Measurements from ENCODE around the gene GALR2.

Gene GALR2

DNA sequence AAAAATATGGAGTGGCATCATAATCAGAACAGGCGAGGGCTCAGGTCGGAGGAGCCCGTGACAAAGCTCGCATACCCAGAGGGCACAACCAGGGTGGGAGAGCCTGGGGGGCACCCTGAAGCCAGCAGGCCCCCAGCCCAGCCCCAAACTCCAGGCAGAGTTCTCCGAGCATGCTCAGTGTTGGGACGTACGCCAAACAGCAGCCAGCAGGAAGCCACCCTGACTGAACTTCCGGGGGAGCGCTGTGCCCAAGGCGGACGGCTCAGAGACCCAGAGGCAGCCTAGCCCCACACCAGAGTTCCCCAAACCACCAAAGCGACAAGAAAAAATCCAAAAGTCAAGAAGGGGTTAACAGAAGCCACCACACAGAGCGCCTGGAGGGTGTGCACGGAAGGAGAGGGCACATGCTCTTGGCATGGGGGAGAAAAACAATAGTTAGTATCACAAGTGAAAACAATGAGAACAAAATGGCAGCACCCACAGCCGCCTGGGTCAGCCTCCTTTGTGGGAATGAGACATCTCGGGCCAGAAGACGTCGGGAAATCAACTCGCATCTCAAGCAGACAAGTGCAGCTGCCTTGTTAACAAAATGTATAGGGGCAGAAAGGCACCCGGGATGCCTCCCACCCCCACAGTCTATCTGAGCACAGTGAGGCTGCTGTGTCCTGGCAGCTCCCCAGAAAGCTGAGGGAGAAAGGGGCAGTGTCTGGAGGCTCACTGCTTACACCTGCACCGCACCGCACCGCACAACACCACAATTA, 17.1 kb downstream of the GALR2 start:
- H3K27me3 ChIP-seq (ENCODE audit: insufficient read depth, low read depth, severe bottlenecking) = no peaks in the 10 kb centered on the region
- peaks cover 99% of the 10 kb centered on the region for H3K36me3 ChIP-seq
- H3K27ac ChIP-seq = no peak overlapping the region
- TF ChIP-seq, protein P1, sequence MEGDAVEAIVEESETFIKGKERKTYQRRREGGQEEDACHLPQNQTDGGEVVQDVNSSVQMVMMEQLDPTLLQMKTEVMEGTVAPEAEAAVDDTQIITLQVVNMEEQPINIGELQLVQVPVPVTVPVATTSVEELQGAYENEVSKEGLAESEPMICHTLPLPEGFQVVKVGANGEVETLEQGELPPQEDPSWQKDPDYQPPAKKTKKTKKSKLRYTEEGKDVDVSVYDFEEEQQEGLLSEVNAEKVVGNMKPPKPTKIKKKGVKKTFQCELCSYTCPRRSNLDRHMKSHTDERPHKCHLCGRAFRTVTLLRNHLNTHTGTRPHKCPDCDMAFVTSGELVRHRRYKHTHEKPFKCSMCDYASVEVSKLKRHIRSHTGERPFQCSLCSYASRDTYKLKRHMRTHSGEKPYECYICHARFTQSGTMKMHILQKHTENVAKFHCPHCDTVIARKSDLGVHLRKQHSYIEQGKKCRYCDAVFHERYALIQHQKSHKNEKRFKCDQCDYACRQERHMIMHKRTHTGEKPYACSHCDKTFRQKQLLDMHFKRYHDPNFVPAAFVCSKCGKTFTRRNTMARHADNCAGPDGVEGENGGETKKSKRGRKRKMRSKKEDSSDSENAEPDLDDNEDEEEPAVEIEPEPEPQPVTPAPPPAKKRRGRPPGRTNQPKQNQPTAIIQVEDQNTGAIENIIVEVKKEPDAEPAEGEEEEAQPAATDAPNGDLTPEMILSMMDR (IDR thresholded peaks at IDR 0.05; ENCODE audit: low read depth, low read length) = no peak
- DNase-seq = no peak
- no peak overlapping the region for H3K4me3 ChIP-seq (ENCODE audit: low read depth, low read length)
- H3K9me3 ChIP-seq (ENCODE audit: severe bottlenecking) = no peaks in the 10 kb centered on the region

DNA sequence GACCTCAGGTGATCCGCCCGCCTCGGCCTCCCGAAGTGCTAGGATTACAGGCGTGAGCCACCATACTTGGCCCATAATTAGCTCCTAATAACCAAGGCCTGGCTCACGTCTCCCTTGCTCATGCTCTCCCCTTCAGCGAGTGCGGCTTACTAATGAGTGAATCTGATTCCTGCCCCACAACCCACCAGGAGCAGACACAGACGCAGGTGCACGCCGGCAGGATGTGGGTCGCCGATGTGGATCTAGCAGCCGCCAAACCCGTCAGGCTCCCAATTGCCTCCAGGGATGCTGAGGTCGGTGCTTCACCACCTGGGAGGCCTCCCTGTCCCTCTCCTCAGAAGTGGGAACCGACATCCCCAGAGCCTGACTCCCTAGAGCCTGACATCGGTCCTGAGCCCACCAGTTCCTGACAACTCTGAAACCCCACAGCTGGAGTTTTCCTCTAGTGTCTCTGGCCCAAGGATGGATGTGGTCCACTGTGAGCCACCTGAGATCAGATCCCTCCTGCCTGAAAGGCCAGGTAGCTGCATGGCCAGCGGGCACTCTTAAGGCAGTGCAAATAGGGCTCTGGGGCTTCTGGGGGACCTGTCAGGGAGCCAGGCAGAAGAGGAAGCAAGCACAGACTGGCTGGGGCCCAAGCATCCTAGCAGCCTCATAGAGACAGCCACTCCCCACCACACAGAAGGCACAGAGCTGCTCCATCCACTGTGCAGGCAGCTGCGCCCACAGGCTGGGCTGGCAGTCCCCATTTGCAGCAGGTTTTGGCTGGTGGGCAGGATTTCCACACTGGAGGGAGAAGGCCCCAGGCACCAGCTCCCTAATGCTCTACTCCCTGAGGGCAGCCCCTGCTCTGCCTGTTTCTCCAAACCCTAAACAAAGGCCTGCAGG, 18.2 kb downstream of the GALR2 start:
- H3K36me3 ChIP-seq = peaks cover 97% of the 10 kb centered on the region
- TF ChIP-seq, protein P1 (IDR thresholded peaks at IDR 0.05; ENCODE audit: low read depth, low read length) = no peak

DNA sequence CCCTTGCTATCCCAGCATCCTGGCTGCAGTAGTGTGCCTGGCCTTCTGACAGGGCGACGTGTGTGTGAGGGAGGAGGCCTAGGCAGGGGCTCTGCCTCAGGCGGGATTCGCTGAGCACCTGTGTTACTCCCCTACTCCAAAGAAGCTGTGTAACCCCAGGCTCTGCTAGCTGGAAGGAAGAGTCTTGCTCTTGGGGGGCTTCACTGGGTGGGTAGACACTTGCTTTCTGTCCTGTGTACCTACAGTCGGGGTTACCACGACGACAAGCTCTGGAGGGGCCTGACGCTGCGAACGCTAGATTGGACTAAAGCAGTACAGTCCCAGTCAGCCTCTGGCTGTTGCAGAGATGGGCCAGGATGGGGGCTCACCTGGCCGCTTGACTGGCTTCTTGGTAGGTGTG, 19.5 kb downstream of the GALR2 start:
- no peak for DNase-seq
- no peak overlapping the region for H3K27ac ChIP-seq
- H3K27me3 ChIP-seq (ENCODE audit: insufficient read depth, low read depth, severe bottlenecking) = no peaks in the 10 kb centered on the region
- no peak overlapping the region for H3K4me3 ChIP-seq (ENCODE audit: low read depth, low read length)
- TF ChIP-seq, protein P1 (IDR thresholded peaks at IDR 0.05; ENCODE audit: low read depth, low read length) = no peak
- H3K9me3 ChIP-seq (ENCODE audit: severe bottlenecking) = no peaks in the 10 kb centered on the region
- H3K36me3 ChIP-seq = peaks cover 96% of the 10 kb centered on the region

More for the DNA sequence above, 18.2 kb downstream of the GALR2 start:
- no peak overlapping the region for H3K4me3 ChIP-seq (ENCODE audit: low read depth, low read length)
- no peak for DNase-seq
- no peaks in the 10 kb centered on the region for H3K27me3 ChIP-seq (ENCODE audit: insufficient read depth, low read depth, severe bottlenecking)
- H3K9me3 ChIP-seq (ENCODE audit: severe bottlenecking) = no peaks in the 10 kb centered on the region
- no peak overlapping the region for H3K27ac ChIP-seq

DNA sequence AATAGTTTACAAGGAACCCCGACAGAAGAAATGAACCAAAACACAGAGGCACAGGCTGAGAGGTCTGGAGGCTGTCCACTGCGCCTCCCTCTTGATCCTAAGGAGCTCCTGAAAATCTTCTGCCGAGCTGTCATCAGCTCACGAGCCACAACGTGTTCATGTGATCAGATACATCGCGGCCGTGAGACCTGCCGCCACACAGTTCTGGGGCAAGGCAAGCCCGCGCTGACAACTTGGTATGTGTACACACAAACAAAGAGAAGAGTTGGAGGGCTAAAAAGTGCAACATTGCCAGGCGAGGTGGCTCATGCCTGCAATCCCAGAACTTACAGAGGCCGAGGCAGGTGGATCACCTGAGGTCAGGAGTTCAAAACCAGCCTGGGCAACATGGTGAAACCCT, 21.4 kb downstream of the GALR2 start:
- Histone ChIP-seq H3K36me3 (peaks cover 96% of the 10 kb centered on the region), H3K27me3 (ENCODE audit: insufficient read depth, low read depth, severe bottlenecking) (no peaks in the 10 kb centered on the region), H3K27ac (no peak overlapping the region), H3K9me3 (ENCODE audit: severe bottlenecking) (no peaks in the 10 kb centered on the region), H3K4me3 (ENCODE audit: low read depth, low read length) (no peak overlapping the region)
- TF ChIP-seq, protein P1 (IDR thresholded peaks at IDR 0.05; ENCODE audit: low read depth, low read length) = no peak
- DNase-seq = no peak

DNA sequence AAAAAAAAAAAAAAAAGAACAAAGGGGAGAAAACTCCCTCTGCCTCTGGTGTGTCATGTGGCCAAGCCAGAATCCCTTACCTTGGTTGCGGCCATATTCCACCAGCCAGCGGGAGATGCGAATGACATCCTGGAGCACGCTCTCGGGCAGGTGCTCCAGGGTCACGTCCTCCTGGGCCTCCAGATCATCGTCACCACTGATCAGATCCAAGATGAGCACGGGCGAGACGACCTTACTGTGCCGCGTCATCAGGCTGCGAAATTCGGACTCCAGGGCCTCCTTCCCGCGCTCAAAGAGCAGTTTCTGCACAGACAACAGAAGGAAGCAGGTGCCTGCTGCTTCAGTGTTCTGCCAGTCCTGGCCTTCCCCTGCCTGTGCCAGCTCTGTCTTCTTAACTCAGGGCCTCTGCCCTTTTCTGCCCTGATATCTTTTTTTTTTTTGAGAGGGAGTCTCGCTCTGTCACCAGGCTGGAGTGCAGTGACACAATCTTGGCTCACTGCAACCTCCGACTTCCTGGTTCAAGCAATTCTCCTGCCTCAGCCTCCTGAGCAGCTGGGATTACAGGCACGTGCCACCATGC, 23.2 kb downstream of the GALR2 start:
- Histone ChIP-seq H3K27me3 (ENCODE audit: insufficient read depth, low read depth, severe bottlenecking) (no peaks in the 10 kb centered on the region), H3K36me3 (peaks cover 96% of the 10 kb centered on the region), H3K9me3 (ENCODE audit: severe bottlenecking) (no peaks in the 10 kb centered on the region), H3K27ac (no peak overlapping the region), H3K4me3 (ENCODE audit: low read depth, low read length) (no peak overlapping the region)
- TF ChIP-seq, protein P1 (IDR thresholded peaks at IDR 0.05; ENCODE audit: low read depth, low read length) = no peak
- no peak for DNase-seq
